Calu3 (cell line): ENCODE data around the gene NXPE3. TPM values are rescaled to one million over a fixed set of nuclear protein-coding genes. Genes with fewer than 3 reads are reported as not detected.

ENCODE experiments used
- BruUV-seq: library from RNA; stranded (reverse); fragments of 400-500 nt; replicated peaks from 2 replicates; lab custom pipeline; 2021; lab: Mats Ljungman, UMichigan
- CTCF ChIA-PET: fragments of 300-600 bp; sonication (Branson Sonifier 250); formaldehyde crosslinking; loops from one replicate; lab custom pipeline; 2022; ENCODE audit warnings: antibody characterized with exemption; lab: Charles Lee
- DNase-seq: peaks from one replicate; pipeline ENCODE4 v3.0.0; 2022
- H3K27ac Mint-ChIP-seq: one replicate; pipeline ENCODE4 v1.8.0; 2022; ENCODE audit warnings: mixed read lengths; ENCODE audit not compliant: unreplicated experiment
- H3K27me3 Mint-ChIP-seq: one replicate; pipeline ENCODE4 v1.8.0; 2022; ENCODE audit warnings: mixed read lengths; ENCODE audit not compliant: unreplicated experiment
- H3K36me3 Mint-ChIP-seq: one replicate; pipeline ENCODE4 v1.8.0; 2022; ENCODE audit warnings: mild to moderate bottlenecking, moderate library complexity, mixed read lengths; ENCODE audit not compliant: insufficient read depth, unreplicated experiment
- H3K4me1 Mint-ChIP-seq: one replicate; pipeline ENCODE4 v1.8.0; 2022; ENCODE audit warnings: mild to moderate bottlenecking, low read depth, mixed read lengths; ENCODE audit not compliant: unreplicated experiment
- H3K4me3 Mint-ChIP-seq: one replicate; pipeline ENCODE4 v1.8.0; 2022; ENCODE audit warnings: mild to moderate bottlenecking, low read depth, moderate library complexity, mixed read lengths; ENCODE audit not compliant: unreplicated experiment
- H3K9me3 Mint-ChIP-seq: one replicate; pipeline ENCODE4 v1.8.0; 2022; ENCODE audit warnings: low read depth, mixed read lengths; ENCODE audit not compliant: unreplicated experiment
- CTCF ChIP-seq: fragments of 200-600 bp; IDR thresholded peaks from one replicate; pipeline ENCODE4 v1.8.0; 2022; ENCODE audit warnings: antibody characterized with exemption; ENCODE audit not compliant: unreplicated experiment
- intact Hi-C: fragments of 100-400 bp; cut with micrococcal nuclease; formaldehyde crosslinking; loops from one replicate; pipeline ENCODE4 v1.10.0; 2022; ENCODE audit not compliant: unreplicated experiment
- total RNA-seq: library from RNA; stranded (reverse); gene quantifications from 2 replicates; pipeline ENCODE4 v1.2.3, GENCODE V29; 2022

Gene NXPE3
- total RNA-seq, 1 experiment from 2014 or later: 3.0 TPM

- CTCF ChIA-PET: interaction anchor here (0.9 kb wide), 1 partner anchor 36 kb away, joined by 3 read pairs; no protein-coding TSS in a partner anchor
Observed at GRCh38 chr3:101821503-101821902, 42.5 kb downstream of the NXPE3 start.

GRCh38 chr3:101823525-101823924, 44.5 kb downstream of the NXPE3 start:
- peaks cover 8% of the 10 kb centered on the region for H3K4me1 Mint-ChIP-seq
- no peak for DNase-seq
- peaks cover 14% of the 10 kb centered on the region for H3K36me3 Mint-ChIP-seq
- TF ChIP-seq CTCF: no peak
- H3K4me3 Mint-ChIP-seq: no peak overlapping the region
- CTCF ChIA-PET: no interaction called here
- no TSS peak for BruUV-seq
- no peak overlapping the region for H3K27ac Mint-ChIP-seq
- no peaks in the 10 kb centered on the region for H3K9me3 Mint-ChIP-seq
- intact Hi-C loops: no loop called here
- H3K27me3 Mint-ChIP-seq: no peaks in the 10 kb centered on the region

More at GRCh38 chr3:101821503-101821902, 42.5 kb downstream of the NXPE3 start:
- peaks cover 5% of the 10 kb centered on the region for H3K4me1 Mint-ChIP-seq
- H3K27ac Mint-ChIP-seq: no peak overlapping the region
- H3K4me3 Mint-ChIP-seq: no peak overlapping the region
- H3K9me3 Mint-ChIP-seq: no peaks in the 10 kb centered on the region
- no peak for TF ChIP-seq CTCF
- DNase-seq: no peak
- no peaks in the 10 kb centered on the region for H3K27me3 Mint-ChIP-seq
- BruUV-seq: no TSS peak
- H3K36me3 Mint-ChIP-seq: no peaks in the 10 kb centered on the region
- intact Hi-C loops: no loop called here

DNA sequence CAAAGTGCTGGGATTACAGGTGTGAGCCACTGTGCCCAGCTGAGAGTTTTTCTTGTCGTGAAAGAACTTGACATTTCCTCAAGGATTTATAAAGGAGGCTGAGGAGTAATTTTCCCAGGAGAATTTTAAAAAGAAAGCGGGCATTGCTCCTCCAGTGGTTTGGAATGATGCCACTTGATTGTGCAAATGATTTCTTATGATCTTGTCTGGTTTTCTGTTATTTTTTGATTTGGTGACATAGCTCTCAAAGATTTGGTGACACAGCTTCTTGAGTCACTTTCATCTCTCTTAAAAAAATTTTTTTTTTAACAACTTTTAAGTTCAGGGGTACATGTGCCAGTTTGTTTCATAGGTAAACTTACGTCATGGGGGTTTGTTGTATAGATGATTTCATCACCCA, 45.7 kb downstream of the NXPE3 start:
- Mint-ChIP-seq H3K4me3 (no peak overlapping the region), H3K9me3 (no peaks in the 10 kb centered on the region), H3K27me3 (no peaks in the 10 kb centered on the region), H3K27ac (no peak overlapping the region), H3K36me3 (peaks cover 14% of the 10 kb centered on the region), H3K4me1 (peaks cover 14% of the 10 kb centered on the region)
- no peak for DNase-seq
- no peak for TF ChIP-seq CTCF
- no TSS peak for BruUV-seq
- intact Hi-C loops: no loop called here
- CTCF ChIA-PET: no interaction called here

DNA sequence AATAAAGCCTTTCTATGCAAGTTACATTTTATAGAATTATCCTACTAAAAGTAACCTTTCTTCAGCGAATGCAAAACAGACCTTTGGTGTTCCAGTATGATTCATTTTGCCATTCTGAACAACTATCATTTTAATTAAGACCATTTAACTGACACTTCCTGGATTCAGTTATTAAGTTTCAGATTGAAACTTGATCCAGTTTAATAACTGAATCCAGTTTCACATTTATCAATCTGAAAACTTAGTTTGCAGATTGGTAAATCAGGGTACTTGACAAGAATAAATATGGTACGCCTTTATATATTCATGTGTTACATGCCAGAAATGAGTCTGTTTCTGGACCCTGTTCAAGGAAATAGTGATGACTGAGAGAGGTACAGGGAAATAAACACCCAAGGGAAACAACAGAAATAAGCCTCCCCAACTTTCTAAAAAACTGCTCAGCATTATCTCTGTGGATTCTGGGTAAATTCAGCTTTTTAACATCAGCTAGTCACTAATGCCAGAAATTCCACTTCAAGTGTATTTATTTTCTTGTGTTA, 47.0 kb downstream of the NXPE3 start:
- no TSS peak for BruUV-seq
- DNase-seq: no peak
- Mint-ChIP-seq H3K9me3 (no peaks in the 10 kb centered on the region), H3K27me3 (no peaks in the 10 kb centered on the region), H3K36me3 (peaks cover 14% of the 10 kb centered on the region), H3K4me1 (peaks cover 17% of the 10 kb centered on the region), H3K4me3 (peak overlapping the region; percentile 79), H3K27ac (peak overlapping the region; percentile 88)
- TF ChIP-seq CTCF: no peak
- CTCF ChIA-PET: no interaction called here
- intact Hi-C loops: no loop called here
